GM19025 (cell line): Measurements from ENCODE around the gene OR2AG1.

ENCODE experiments used
- ATAC-seq: cut with Tn5 transposase; IDR thresholded peaks from one replicate; pipeline ENCODE4 v1.9.1; 2021; ENCODE audit warnings: mild to moderate bottlenecking, low read depth, moderate library complexity; ENCODE audit not compliant: unreplicated experiment

OR2AG1 gene, protein sequence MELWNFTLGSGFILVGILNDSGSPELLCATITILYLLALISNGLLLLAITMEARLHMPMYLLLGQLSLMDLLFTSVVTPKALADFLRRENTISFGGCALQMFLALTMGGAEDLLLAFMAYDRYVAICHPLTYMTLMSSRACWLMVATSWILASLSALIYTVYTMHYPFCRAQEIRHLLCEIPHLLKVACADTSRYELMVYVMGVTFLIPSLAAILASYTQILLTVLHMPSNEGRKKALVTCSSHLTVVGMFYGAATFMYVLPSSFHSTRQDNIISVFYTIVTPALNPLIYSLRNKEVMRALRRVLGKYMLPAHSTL

DNA sequence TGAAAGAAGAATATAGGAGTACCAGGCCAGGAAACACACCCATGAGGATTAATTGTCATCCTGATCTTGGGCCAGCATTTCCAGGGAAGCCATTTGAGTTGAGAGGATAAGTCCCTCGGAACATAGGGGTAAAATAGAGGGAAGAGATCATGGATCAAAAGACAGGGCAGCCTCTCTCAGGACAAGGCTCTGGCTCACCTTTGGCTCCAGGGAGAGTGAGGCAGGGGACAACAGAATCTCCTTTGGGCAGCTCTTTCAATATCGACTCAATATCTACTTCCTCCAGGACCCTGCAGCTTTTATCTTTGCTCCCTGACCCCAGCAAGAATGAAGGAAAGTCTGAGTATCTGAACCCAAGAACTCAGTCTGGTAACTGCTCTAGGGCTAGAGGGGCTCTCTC lies at the start of gene OR2AG1:
Gene OR2AG1 (plus strand): TSS at position 301 of the 400 bp plus-strand sequence. CDS start 2,018 bp downstream, outside the sequence.
- no peak for ATAC-seq

DNA sequence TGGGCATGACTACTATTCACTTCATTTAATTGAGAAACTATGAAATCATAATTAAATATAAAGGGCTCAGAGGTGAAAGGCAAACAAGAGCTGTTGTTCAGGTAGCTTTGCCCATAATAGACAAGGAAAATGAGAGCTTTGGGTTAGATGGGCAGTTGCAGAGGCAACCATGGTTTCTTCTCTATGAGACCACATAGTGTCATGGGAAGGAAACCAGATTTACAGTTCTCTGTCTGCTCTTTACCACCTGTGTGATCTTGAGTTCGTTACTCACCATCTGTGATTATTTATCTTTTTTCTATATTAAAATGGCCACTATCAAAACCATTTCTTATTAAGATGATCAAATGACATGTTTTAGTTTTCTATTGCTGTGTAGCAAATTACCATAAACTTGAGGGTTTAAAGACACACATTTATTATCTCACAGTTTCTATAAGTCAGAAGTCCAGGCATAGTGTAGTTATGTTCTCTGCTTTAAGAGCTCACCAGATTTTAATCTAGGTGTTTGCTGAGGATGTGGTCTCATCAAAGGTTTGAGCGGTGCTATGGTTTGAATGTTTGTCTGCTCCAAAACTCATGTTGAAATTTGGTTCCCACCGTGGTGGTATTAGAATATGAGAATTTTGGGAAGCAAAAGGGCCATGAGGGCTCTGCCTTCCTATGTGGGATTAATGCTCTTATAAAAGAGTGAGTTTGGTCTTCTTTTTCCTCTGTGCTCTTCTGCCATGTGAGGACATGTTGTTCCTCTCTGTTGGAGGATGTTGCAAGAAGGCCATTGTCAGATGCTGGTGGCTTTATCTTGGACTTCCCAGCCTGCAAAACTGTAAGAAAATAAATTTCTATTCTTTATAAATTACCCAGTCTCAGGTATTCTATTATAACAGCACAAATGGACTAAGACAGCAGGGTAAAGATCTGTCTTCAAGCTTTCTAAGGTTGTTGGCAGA lies 49.2 kb upstream of the OR2AG1 start:
- no peak for ATAC-seq

DNA sequence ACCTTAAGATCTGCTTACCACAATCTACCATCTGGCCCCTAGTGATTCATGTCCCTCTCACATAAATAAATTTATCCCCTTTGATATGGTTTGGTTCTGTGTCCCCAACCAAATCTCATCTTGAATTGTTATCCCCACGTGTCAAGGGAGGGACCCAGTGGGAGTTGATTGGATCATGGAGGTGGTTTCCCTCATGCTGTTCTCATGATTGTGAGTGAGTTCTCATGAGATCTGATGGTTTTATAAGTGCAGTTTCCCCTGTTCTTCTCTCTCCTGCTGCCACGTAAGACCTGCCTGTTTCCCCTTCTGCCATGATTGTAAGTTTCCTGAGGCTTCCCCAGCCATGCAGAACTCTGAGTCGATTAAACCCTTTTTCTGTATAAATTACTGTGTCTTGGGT lies 48.2 kb upstream of the OR2AG1 start:
- ATAC-seq = no peak

DNA sequence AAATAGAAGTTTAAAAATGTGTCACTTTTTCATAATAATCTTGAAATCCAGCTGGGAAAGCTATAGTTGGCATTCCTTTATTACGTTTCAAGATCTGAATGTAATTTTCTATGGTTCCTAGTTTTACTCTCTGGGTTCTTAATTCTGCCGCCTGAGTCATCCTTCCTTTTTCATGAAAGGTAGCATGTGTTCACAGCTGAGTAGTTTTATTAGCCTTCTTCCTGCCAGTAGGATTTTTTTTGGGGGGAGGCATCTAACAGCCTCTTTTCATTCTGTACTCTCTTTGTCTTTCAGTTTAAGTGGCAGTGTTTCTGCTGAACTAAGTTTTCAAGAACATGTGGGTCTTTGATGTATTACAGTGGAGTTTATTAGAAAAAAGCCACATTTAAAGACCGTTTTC lies 47.5 kb upstream of the OR2AG1 start:
- no peak for ATAC-seq

DNA sequence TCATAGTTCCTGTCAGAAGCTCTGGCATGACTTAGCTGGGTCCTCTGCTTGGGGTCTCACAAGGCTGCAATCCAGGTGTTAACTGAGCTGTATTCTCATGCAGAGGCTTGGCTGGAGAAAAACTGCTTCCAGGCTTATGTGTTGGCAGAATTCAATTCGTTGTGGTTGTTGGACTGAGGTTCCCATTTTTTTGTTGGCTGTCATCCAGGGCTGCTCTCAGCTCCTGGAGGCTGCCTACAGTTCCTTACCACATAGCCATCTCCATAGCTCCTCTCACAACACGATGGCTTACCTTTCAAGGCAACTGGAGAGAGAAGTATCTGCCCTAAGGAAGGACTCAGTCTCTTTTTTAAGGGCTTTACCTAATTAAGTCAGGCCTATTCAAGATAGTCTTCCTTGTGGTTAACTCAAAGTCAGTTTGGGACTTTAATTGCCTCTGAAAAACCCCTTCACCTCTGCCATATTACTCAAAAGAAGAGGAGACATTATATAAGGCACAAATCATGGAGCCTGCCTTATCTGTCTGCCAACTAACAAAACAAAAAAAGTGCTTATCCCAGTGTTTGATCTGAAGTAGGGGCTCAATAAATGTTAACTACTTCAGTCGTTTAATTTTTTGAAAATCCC lies 46.2 kb upstream of the OR2AG1 start:
- ATAC-seq = no peak

DNA sequence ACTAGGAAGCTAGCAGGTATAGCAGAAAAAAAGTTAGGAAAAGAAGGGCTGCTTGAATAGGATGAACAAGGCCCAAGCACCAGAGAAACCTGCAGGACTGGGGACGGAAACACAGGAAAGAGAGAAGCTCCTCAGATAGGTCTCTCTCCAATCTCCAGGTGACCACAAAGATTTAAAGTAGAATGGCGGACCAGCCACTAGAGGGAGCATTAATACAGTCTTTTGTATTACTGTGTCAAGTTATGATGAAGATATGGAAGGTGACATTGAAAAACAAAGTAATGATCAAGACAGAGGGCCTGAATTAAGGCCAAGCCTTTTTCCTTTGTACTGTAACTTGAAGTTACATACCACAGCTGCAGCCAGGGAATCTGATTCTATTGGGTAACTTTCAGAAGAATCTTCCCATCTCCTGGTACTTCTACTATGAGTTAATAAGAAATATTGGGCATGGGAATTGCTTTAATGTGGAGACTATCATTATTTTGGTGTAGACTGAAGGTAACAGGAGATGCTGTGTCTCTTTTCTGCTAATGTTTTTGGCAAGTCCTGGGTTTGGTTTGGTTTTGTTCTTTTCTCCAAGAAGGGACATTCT lies 44.9 kb upstream of the OR2AG1 start:
- peak; percentile 70 for ATAC-seq

DNA sequence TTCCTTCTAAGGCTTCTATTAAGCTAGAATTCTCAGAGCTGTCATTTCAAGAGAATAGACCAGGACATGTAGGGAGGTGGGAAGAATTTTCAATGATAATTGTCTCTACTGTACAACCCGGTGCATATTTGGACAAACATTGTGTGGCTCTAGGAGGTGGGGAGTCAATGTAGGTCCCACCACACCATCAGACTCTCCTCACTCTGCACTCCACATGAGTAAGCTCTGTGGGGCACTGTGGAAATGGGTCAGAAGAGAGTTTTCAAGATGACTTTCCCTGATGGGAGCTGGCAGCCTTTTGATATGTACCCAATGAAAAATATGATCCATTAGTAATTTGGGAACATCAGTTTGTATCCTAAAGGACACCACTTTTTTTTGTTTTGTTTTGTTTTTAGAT lies 44.2 kb upstream of the OR2AG1 start:
- no peak for ATAC-seq

DNA sequence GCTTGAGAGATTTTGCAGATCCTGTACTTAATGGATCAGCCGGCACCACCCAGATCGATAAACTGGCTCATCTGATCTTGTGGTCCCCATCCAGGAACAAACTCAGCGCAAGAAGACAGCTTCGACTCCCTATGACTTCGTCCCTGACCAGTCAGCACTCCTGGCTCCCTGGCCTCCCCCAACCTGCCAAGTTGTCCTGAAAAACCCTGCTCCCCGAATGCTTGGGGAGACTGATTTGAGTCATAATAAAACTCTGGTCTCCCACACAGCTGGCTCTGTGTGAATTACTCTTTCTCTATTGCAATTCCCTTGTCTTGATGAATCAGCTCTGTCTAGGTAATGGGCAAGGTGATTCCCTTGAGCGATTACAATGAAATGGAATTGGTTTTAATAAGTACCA lies 40.6 kb upstream of the OR2AG1 start:
- ATAC-seq = no peak

DNA sequence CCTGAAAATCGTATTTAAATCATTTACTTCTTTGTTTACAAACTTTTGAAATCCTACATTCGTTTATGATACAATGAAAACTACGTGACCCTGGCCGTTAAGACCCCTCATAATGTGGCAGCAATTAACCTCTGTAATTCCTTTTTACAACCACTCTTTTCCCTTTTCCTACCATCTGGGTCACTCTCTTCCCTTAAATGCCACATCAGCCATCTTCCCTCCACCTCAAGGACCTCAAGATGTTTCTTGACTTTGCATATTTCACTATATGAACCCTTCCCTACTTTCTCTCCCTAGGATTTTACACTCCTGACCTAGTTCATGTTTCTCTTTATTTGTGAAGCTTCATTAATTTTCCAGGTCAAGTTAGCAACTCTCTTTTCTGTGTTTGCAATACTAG lies 37.8 kb upstream of the OR2AG1 start:
- no peak for ATAC-seq

DNA sequence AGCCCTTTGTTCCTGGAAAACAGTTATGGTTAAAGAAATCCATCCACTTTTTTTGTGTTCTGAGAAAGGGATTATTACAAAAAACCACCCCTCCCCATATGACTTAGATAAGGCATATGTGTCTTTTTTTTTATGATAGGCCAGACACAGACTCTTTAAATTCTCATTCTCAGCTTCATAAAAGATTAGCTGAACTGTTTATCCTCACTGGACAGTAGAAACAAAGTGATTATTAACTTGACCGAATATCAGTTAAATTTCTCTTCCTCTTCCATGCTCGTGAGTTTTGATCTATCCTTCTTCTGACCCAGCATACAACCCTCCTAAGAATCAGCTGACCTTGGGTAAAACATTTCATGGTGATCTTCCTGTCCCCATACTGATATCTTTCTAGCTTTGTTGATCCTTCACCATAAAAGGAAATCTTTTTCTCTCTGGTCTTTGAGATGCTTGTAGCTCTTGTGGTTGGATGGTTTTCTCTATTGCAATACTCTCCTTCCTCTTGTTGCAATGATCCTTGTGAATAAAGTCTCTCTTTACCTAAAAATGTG lies 37.3 kb upstream of the OR2AG1 start:
- peak; percentile 40 for ATAC-seq

DNA sequence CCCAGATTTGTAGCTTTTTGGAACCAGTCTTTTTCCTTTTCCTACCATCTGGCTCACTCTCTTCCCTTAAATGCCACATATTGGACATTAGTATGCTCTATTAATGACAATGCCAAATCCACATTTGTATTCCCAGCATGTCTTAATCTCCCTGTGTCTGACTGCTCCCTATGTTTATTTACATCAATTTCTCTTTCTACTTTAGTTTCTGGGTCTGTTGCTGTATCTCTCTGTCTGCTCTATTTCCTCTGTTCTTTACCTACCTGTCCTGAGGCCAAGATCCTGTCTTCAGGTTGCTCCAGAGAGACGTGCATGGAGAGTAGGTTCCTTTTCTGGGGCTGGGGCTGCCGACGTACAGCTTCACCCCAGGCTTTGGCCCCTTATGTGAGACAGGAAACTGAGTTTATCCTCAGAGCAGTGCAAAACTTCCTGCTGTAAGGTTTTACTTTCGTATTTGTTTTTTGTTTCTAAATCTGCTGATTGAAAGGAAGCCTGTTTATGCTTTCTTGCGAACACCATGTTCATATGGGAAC lies 36.7 kb upstream of the OR2AG1 start:
- peak; percentile 72 for ATAC-seq

DNA sequence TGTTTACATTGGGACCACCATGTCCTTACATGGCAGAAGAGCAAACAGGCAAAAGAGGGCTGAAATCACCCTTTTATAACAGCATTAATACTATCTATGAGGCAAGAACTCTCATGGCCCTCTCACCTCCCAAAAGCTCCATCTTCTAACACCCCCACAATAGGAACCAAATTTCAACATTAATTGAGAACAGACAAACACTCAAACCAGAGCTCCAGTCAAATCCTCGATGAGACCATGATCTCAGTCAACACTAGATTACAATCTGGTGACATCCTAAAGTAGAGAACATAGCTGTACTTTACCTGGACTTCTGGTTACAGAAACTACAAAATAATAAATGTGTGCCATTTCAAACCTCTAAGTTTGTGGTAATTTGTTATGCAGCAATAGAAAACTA lies 36.2 kb upstream of the OR2AG1 start:
- ATAC-seq = no peak

DNA sequence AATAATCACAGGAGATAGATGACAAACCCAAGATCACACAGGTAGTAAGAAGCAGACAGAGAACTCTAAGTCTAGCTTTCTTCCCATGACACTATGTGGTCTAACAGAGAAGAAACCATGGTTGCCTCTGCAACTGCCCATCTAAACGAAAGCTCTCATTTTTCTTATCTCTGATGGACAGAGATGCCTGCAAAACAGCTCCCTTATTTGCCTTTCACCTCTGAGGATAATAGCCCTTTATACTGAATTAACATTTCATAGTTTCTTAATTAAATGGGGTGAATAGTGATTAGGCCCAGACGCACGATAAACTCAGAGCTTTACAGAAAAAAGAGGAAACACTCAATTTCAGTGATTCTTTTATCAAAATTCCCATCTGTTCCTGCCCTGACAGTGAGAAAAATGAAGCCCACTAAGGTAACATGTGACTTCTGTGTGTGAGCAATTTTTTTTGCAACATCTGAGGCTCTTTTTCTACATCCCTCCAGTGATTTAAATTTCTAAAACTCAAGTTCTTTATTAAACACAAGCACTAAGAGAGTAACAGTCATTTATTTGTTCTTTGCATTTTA lies 35.6 kb upstream of the OR2AG1 start:
- no peak for ATAC-seq

DNA sequence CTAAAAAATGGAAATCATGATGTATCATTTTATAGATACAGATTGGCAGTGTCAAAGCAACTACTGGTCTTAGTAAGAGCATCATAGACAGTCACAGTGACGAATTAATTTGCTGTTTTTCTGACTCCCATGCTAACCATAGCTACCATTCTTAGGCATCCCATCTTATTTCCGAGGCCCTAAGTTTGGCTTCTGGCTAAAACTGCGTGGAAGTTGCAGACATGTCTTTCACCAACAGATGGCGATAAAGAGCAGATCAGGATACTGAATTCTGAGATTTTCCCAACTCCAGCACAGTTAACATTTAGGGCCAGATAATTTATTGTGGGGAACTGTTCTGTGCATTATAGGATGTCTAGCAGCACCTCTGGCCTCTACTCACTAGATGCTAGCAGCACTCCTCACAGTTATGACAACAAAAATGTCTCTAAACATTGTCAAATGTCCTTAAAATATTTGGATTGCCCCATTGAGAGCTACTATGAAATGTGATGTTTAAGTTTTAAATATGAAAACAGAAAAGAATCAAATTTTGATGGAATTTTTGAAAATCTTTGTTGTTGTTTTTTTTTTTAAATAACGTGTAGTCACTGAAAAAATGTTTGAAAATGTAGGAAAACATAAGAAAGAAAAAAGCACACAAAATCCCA lies 27.4 kb upstream of the OR2AG1 start:
- ATAC-seq = no peak

DNA sequence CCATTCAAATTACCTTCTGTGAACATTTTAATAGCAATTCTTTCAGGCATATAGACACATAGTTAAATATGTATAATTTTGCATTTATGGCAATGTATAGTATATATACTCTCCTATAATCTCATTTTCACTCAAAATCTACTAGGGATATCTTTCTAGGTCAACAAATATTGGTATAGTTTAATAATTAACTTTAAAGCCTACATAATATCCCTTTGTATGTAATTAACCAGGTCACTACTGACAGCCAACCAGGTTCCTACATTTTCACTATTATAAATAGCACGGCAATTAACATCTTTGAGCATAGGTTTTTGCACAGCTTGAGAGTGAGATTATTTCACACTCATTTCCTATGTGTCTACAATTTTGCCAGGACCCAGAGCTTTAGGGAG lies 26.9 kb upstream of the OR2AG1 start:
- ATAC-seq = no peak

DNA sequence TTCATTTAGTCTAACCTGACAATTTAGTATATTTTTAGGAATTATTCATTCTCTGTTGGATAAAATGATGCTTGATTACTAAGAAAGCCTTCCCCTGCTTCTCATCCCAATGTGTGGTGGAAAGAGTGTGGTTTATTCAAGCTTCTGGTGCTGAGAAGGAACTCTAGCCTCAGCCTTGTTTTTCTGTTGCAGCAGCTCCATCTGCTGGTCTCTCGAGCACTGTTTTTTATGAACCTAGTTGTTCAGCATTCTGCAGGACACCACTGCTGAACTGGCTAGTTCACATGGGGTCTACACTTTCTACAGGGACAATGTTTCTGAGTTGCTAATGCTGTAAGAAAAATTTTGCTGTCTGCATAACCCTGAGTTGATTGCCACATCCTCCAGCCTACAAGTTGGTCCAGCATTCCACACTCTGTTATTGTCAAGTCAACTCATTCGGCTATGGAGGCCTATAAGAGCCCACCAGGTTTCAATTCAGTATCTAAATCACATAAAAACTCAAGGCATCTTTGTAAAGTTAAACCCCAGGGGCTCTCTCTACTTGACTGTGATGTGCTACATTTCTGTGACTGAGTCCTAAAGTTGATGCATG lies 25.4 kb upstream of the OR2AG1 start:
- ATAC-seq = no peak

DNA sequence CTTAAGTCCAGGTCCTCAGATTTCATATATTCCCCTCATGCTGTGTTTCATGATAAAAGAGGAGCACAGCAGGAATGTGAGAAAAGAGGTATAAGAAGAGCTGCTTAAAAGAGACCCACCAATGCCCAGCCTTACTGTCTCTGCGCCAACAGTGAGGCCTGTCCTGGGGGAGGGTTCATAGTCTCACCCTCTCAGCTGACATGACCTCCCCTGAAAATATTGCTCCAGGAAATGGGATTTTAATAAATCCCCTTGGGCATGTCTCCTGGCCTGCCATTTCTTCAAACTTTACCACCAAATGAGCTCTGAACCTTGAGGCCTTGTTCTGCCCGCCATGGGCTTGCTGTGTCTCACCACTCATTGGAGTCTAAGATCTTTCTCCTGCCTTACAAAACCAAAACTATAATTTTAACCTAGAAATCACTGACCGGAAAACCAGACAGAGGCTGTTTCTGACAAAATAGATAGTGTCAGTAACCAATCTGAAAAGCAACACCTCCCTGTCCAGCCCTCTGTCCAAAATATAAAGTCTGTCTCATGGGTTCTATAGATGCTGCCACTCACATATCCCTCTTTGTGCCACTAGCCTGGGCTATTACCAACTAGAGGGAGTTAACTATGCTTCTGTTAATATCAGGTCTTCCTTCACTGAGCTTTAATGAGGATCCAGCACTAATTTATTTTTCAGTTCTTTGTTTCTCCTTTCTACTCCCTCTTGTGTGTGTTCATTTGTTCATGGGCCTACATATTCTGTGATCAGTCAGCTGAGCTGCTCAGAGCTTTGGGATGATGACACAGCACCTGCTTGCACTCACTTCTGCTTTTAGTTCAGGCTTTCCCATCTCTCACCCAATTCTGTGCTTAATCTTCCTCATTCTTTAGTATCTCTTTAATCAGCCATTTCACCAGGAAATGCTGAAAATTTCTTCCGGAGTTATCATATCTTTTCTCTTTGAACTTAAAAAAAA lies 10.6 kb upstream of the OR2AG1 start, which contains the start of gene OR2AG2:
Gene OR2AG2 (minus strand): TSS at position 51 of the 968 bp plus-strand sequence. CDS start 3,019 bp downstream, outside the sequence.
- peak; percentile 61 for ATAC-seq

DNA sequence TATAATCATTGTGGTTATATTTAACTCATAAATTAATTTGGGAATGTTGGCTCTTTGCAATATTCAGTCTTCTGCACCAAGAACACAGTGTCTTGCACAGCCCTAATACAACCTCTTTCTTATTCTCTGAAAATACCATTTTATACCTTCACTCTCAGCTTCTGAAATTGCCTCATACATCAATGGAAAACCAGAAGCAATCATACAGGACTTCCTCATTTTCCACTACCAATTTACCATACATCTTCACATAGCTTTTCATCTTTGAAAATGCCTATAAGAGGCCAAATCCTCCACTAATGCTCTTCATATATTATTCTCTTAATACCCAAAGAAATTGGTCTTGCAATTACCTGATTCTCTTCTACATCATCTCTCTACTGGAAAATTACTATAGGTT lies 4.3 kb upstream of the OR2AG1 start:
- ATAC-seq = no peak
